ENCODE results near the gene UPB1. TPM values are rescaled to one million over a fixed set of nuclear protein-coding genes. Genes with fewer than 3 reads are reported as not detected.
A peak's percentile ranks its signal among the peaks of the same experiment; 100 is the strongest.
"Not testable (repeated sequence)": the region's sequence is repeated elsewhere in the genome, so short reads cannot be mapped to it uniquely, and the experiment has no call there.

UPB1 gene
- total RNA-seq, 1 experiment from 2014 or later = 0.47 TPM

GRCh38 chr22:24517446-24517845 is 22.3 kb downstream of the UPB1 start:
- Histone ChIP-seq H3K4me1 (replicated peaks) (peaks cover 20% of the 10 kb centered on the region), H3K4me3 (no peak overlapping the region), H3K9me3 (replicated peaks) (no peaks in the 10 kb centered on the region), H3K27ac (no peak overlapping the region), H3K27me3 (replicated peaks) (no peaks in the 10 kb centered on the region), H3K36me3 (no peaks in the 10 kb centered on the region)
- no peak for DNase-seq (ENCODE audit: low read depth in 1 of 2, low spot score in 2 of 2)

GRCh38 chr22:24518228-24518627 is 23.1 kb downstream of the UPB1 start:
- no peak overlapping the region for H3K4me3 ChIP-seq
- H3K9me3 ChIP-seq (replicated peaks) = no peaks in the 10 kb centered on the region
- DNase-seq (ENCODE audit: low read depth in 1 of 2, low spot score in 2 of 2) = no peak
- H3K27me3 ChIP-seq (replicated peaks) = no peaks in the 10 kb centered on the region
- peaks cover 20% of the 10 kb centered on the region for H3K4me1 ChIP-seq (replicated peaks)
- H3K36me3 ChIP-seq = no peaks in the 10 kb centered on the region
- no peak overlapping the region for H3K27ac ChIP-seq

GRCh38 chr22:24518771-24519485 is 23.8 kb downstream of the UPB1 start:
- peaks cover 20% of the 10 kb centered on the region for H3K4me1 ChIP-seq (replicated peaks)

GRCh38 chr22:24519496-24519895 is 24.4 kb downstream of the UPB1 start:
- Histone ChIP-seq H3K4me1 (replicated peaks) (peaks cover 20% of the 10 kb centered on the region), H3K27ac (no peak overlapping the region), H3K36me3 (no peaks in the 10 kb centered on the region), H3K4me3 (no peak overlapping the region), H3K9me3 (replicated peaks) (no peaks in the 10 kb centered on the region), H3K27me3 (replicated peaks) (no peaks in the 10 kb centered on the region)
- no peak for DNase-seq (ENCODE audit: low read depth in 1 of 2, low spot score in 2 of 2)

More at GRCh38 chr22:24518771-24519485, 23.8 kb downstream of the UPB1 start:
- Histone ChIP-seq H3K27me3 (replicated peaks) (no peaks in the 10 kb centered on the region), H3K4me3 (no peak overlapping the region), H3K36me3 (no peaks in the 10 kb centered on the region), H3K27ac (no peak overlapping the region), H3K9me3 (replicated peaks) (no peaks in the 10 kb centered on the region)
- no peak for DNase-seq (ENCODE audit: low read depth in 1 of 2, low spot score in 2 of 2)

- Histone ChIP-seq H3K27ac (no peak overlapping the region), H3K4me3 (no peak overlapping the region), H3K36me3 (no peaks in the 10 kb centered on the region), H3K4me1 (replicated peaks) (peaks cover 11% of the 10 kb centered on the region), H3K27me3 (replicated peaks) (no peaks in the 10 kb centered on the region), H3K9me3 (replicated peaks) (no peaks in the 10 kb centered on the region)
- peak in 1 of 2 experiments; percentile 36 for DNase-seq (ENCODE audit: low read depth in 1 of 2, low spot score in 2 of 2)
Measured at GRCh38 chr22:24521791-24522245, 26.7 kb downstream of the UPB1 start.

GRCh38 chr22:24523873-24524272 is 28.7 kb downstream of the UPB1 start:
- Histone ChIP-seq H3K36me3 (no peaks in the 10 kb centered on the region), H3K4me1 (replicated peaks) (peaks cover 7% of the 10 kb centered on the region), H3K9me3 (replicated peaks) (no peaks in the 10 kb centered on the region), H3K27me3 (replicated peaks) (no peaks in the 10 kb centered on the region), H3K4me3 (no peak overlapping the region), H3K27ac (no peak overlapping the region)
- DNase-seq (ENCODE audit: low read depth in 1 of 2, low spot score in 2 of 2) = no peak

GRCh38 chr22:24525416-24526037 is 30.4 kb downstream of the UPB1 start:
- DNase-seq (ENCODE audit: low read depth in 1 of 2, low spot score in 2 of 2) = peak; percentile 62 to 69
- H3K27ac ChIP-seq = no peak overlapping the region
- H3K27me3 ChIP-seq (replicated peaks) = no peaks in the 10 kb centered on the region
- no peaks in the 10 kb centered on the region for H3K9me3 ChIP-seq (replicated peaks)
- no peaks in the 10 kb centered on the region for H3K36me3 ChIP-seq
- H3K4me1 ChIP-seq (replicated peaks) = peaks cover 7% of the 10 kb centered on the region
- no peak overlapping the region for H3K4me3 ChIP-seq

GRCh38 chr22:24526191-24526590 is 31.1 kb downstream of the UPB1 start:
- DNase-seq (ENCODE audit: low read depth in 1 of 2, low spot score in 2 of 2) = no peak
- Histone ChIP-seq H3K9me3 (replicated peaks) (no peaks in the 10 kb centered on the region), H3K4me1 (replicated peaks) (peaks cover 7% of the 10 kb centered on the region), H3K4me3 (no peak overlapping the region), H3K27me3 (replicated peaks) (no peaks in the 10 kb centered on the region), H3K27ac (no peak overlapping the region), H3K36me3 (no peaks in the 10 kb centered on the region)

GRCh38 chr22:24529898-24530297 is 34.8 kb downstream of the UPB1 start:
- Histone ChIP-seq H3K27ac (no peak overlapping the region), H3K9me3 (replicated peaks) (no peaks in the 10 kb centered on the region), H3K4me1 (replicated peaks) (peaks cover 3% of the 10 kb centered on the region; the same call in 1 of the 2 replicates), H3K36me3 (no peaks in the 10 kb centered on the region), H3K4me3 (no peak overlapping the region), H3K27me3 (replicated peaks) (no peaks in the 10 kb centered on the region)
- DNase-seq (ENCODE audit: low read depth in 1 of 2, low spot score in 2 of 2) = no peak

GRCh38 chr22:24530968-24531367 is 35.8 kb downstream of the UPB1 start:
- not testable (repeated sequence) for H3K27me3 ChIP-seq (replicated peaks); DNase-seq (ENCODE audit: low read depth in 1 of 2, low spot score in 2 of 2); H3K4me3 ChIP-seq; H3K9me3 ChIP-seq (replicated peaks); H3K27ac ChIP-seq; H3K4me1 ChIP-seq (replicated peaks); H3K36me3 ChIP-seq

GRCh38 chr22:24532075-24532474 is 36.9 kb downstream of the UPB1 start:
- Histone ChIP-seq H3K27me3 (replicated peaks) (no peaks in the 10 kb centered on the region), H3K36me3 (no peaks in the 10 kb centered on the region), H3K27ac (no peak overlapping the region), H3K9me3 (replicated peaks) (no peaks in the 10 kb centered on the region), H3K4me3 (no peak overlapping the region), H3K4me1 (replicated peaks) (no peaks in the 10 kb centered on the region)
- no peak for DNase-seq (ENCODE audit: low read depth in 1 of 2, low spot score in 2 of 2)

- no peaks in the 10 kb centered on the region for H3K9me3 ChIP-seq (replicated peaks)
- peaks cover 10% of the 10 kb centered on the region for H3K36me3 ChIP-seq
- H3K4me3 ChIP-seq = no peak overlapping the region
- no peaks in the 10 kb centered on the region for H3K4me1 ChIP-seq (replicated peaks)
- no peak overlapping the region for H3K27ac ChIP-seq
- no peak for DNase-seq (ENCODE audit: low read depth in 1 of 2, low spot score in 2 of 2)
- no peaks in the 10 kb centered on the region for H3K27me3 ChIP-seq (replicated peaks)
Measured at GRCh38 chr22:24535348-24535747, 40.2 kb downstream of the UPB1 start.

- H3K4me1 ChIP-seq (replicated peaks) = no peaks in the 10 kb centered on the region
- H3K4me3 ChIP-seq = no peak overlapping the region
- DNase-seq (ENCODE audit: low read depth in 1 of 2, low spot score in 2 of 2) = no peak
- H3K36me3 ChIP-seq = peaks cover 17% of the 10 kb centered on the region
- H3K9me3 ChIP-seq (replicated peaks) = no peaks in the 10 kb centered on the region
- H3K27ac ChIP-seq = no peak overlapping the region
- no peaks in the 10 kb centered on the region for H3K27me3 ChIP-seq (replicated peaks)
Measured at GRCh38 chr22:24536089-24536488, 41.0 kb downstream of the UPB1 start.

- Histone ChIP-seq H3K9me3 (replicated peaks) (no peaks in the 10 kb centered on the region), H3K27me3 (replicated peaks) (no peaks in the 10 kb centered on the region), H3K4me3 (no peak overlapping the region), H3K27ac (no peak overlapping the region), H3K4me1 (replicated peaks) (no peaks in the 10 kb centered on the region), H3K36me3 (peaks cover 54% of the 10 kb centered on the region)
- DNase-seq (ENCODE audit: low read depth in 1 of 2, low spot score in 2 of 2) = no peak
Measured at GRCh38 chr22:24540470-24540869, 45.3 kb downstream of the UPB1 start.
